ENCODE data around the gene YARS2. TPM values are rescaled to one million over a fixed set of nuclear protein-coding genes. Genes with fewer than 3 reads are reported as not detected.

The YARS2 gene
- total RNA-seq (10 to 100 TPM in 3 of 5 donors, under 1 TPM in 2; 0.58 to 22.6 (median 10.7) TPM), polyA plus RNA-seq (10 to 100 TPM in 2 of 3 donors, 1 to 10 TPM in 1; 8.6 to 17.9 (median 13.4) TPM)
- long read RNA-seq, donor 1, partial matches to known transcripts = 0 of 4 reads
- long read RNA-seq, donor 1, other reads (novel, unspliced or antisense) = 0 of 4 reads
- long read RNA-seq, donor 2, partial matches to known transcripts = 0 of 3 reads
- long read RNA-seq, donor 2, other reads (novel, unspliced or antisense) = 0 of 3 reads
- long read RNA-seq, donor 3, transcript YARS2-201 (5 exons, 2,122 nt) = major isoform, 7 of 12 reads
- long read RNA-seq, donor 3, partial matches to known transcripts = 5 of 12 reads
- long read RNA-seq, donor 3, other reads (novel, unspliced or antisense) = 0 of 12 reads
- long read RNA-seq, donor 4 = 0 reads
- long read RNA-seq, donor 5, transcript YARS2-201 (5 exons, 2,122 nt) = major isoform, 10 of 10 reads
- long read RNA-seq, donor 5, partial matches to known transcripts = 0 of 10 reads
- long read RNA-seq, donor 5, other reads (novel, unspliced or antisense) = 0 of 10 reads
- long read RNA-seq, donor 6, transcript YARS2-201 (5 exons, 2,122 nt) = major isoform, 24 of 24 reads
- long read RNA-seq, donor 6, partial matches to known transcripts = 0 of 24 reads
- long read RNA-seq, donor 6, other reads (novel, unspliced or antisense) = 0 of 24 reads
- long read RNA-seq, donor 7, transcript YARS2-201 (5 exons, 2,122 nt) = major isoform, 5 of 34 reads
- long read RNA-seq, donor 7, partial matches to known transcripts = 29 of 34 reads
- long read RNA-seq, donor 7, other reads (novel, unspliced or antisense) = 0 of 34 reads
- long read RNA-seq, donor 8, transcript YARS2-201 (5 exons, 2,122 nt) = major isoform, 6 of 6 reads
- long read RNA-seq, donor 8, partial matches to known transcripts = 0 of 6 reads
- long read RNA-seq, donor 8, other reads (novel, unspliced or antisense) = 0 of 6 reads
- long read RNA-seq, donor 9, transcript YARS2-201 (5 exons, 2,122 nt) = major isoform, 5 of 5 reads
- long read RNA-seq, donor 9, partial matches to known transcripts = 0 of 5 reads
- long read RNA-seq, donor 9, other reads (novel, unspliced or antisense) = 0 of 5 reads
- long read RNA-seq, donor 10, partial matches to known transcripts = 0 of 1 reads
- long read RNA-seq, donor 10, other reads (novel, unspliced or antisense) = 0 of 1 reads

DNA sequence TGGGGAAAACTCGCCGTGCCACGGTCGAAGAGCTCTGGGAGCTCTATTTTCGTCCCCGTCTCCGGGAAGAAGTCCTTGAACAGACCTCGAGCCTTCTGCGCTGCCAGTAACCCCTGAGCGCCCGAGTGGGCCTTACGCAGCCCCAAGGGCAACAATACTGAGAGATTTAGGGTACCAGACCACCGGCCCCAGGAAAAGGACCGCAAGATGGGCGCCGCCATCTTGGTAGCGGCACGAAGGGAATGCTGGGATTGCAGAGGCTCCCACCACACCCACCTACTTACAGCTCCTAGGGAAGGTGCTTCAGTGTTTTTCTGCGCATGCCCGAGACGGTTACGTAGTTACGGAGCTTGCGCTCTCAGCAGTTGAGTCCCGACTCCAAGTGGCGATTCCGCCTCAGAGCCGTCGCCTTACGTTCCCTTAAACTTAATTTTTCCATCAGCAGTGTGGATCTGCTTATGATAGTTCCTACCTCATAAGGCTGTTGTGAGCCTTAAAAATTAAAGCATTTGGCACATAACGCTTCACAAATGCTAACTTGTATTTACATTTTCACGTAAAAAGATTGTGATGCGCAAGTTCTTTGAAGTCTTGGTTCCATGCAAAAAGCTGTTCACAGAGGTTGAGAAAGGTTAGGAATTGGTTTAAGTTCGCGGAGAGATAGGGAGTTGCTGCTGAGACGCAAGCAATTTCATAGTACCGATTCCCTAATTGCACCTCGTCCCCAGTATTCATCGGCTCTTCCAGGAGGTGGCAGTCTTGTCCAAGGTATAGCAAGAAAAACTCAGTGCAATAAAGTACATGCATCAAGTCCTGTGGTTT, at the start of gene YARS2:
Gene YARS2 (minus strand): TSS at position 244 of the 822 bp plus-strand sequence. CDS start 23 bp downstream, at position 221.
- peak; percentile 97 to 99 for DNase-seq
- Histone ChIP-seq H3K36me3 (peaks cover 16 to 31% (median 27%) of the 10 kb centered on the region in 4 donors), H3K4me1 (peaks cover 11 to 28% (median 20%) of the 10 kb centered on the region in 4 donors), H3K27me3 (no peaks in the 10 kb centered on the region), H3K27ac (peak within 1 kb of the TSS; percentile 71 to 94 (median 87)), H3K4me3 (peak within 1 kb of the TSS; percentile 79 to 98 (median 90)), H3K9me3 (no peaks in the 10 kb centered on the region)
- TF ChIP-seq POLR2AphosphoS5 (IDR thresholded peaks at IDR 0.05) (peak; percentile 79 to 94 (median 80)), POLR2A (IDR thresholded peaks at IDR 0.05) (peak in 1 of 4 donors; percentile 12), EP300 (IDR thresholded peaks at IDR 0.05) (no peak)
- TF ChIP-seq, protein P1, sequence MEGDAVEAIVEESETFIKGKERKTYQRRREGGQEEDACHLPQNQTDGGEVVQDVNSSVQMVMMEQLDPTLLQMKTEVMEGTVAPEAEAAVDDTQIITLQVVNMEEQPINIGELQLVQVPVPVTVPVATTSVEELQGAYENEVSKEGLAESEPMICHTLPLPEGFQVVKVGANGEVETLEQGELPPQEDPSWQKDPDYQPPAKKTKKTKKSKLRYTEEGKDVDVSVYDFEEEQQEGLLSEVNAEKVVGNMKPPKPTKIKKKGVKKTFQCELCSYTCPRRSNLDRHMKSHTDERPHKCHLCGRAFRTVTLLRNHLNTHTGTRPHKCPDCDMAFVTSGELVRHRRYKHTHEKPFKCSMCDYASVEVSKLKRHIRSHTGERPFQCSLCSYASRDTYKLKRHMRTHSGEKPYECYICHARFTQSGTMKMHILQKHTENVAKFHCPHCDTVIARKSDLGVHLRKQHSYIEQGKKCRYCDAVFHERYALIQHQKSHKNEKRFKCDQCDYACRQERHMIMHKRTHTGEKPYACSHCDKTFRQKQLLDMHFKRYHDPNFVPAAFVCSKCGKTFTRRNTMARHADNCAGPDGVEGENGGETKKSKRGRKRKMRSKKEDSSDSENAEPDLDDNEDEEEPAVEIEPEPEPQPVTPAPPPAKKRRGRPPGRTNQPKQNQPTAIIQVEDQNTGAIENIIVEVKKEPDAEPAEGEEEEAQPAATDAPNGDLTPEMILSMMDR (IDR thresholded peaks at IDR 0.05) = peak in 5 of 7 experiments; percentile 59 to 90 (median 82)
- intact Hi-C loops (cut with DNase I; ENCODE audit: low total_unique reads) = loop anchor here (5.0 to 10.0 kb wide), 2 partner anchors 169 to 1261 kb away; no protein-coding TSS in a partner anchor
- WGBS, 5 donors = 0 to 1% (median 0%) methylated on average over 24 to 39 of the region's 39 CpGs

DNA sequence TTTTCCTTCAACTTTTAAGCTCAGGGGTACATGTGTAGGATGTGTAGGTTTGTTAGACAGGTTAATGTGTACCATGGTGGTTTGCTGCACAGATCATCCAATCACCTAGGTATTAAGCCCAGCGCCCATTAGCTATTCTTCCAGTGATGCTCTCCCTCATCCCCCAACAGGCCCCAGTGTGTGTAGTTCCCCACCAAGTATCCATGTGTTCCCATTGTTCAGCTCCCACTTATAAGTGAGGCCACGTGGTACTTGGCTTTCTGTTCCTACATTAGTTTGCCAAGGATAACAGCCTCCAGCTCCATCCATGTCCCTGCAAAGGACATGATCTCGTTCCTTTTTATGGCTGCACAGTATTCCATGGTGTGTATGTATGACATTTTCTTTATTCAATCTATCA, 48.6 kb upstream of the YARS2 start:
- TF ChIP-seq, protein P1 (IDR thresholded peaks at IDR 0.05) = no peak
- TF ChIP-seq POLR2A (IDR thresholded peaks at IDR 0.05) (no peak), POLR2AphosphoS5 (IDR thresholded peaks at IDR 0.05) (no peak)
- Histone ChIP-seq H3K27ac (no peak overlapping the region), H3K9me3 (no peaks in the 10 kb centered on the region), H3K36me3 (peaks cover 0 to 8% (median 4%) of the 10 kb centered on the region in 4 donors), H3K4me3 (no peak overlapping the region), H3K27me3 (no peaks in the 10 kb centered on the region), H3K4me1 (no peaks in the 10 kb centered on the region)
- intact Hi-C loops (cut with DNase I; ENCODE audit: low total_unique reads) = no loop called here
- WGBS, 5 donors = 71 to 95% (median 85%) methylated on average over 3 of the region's 3 CpGs
- DNase-seq = no peak

DNA sequence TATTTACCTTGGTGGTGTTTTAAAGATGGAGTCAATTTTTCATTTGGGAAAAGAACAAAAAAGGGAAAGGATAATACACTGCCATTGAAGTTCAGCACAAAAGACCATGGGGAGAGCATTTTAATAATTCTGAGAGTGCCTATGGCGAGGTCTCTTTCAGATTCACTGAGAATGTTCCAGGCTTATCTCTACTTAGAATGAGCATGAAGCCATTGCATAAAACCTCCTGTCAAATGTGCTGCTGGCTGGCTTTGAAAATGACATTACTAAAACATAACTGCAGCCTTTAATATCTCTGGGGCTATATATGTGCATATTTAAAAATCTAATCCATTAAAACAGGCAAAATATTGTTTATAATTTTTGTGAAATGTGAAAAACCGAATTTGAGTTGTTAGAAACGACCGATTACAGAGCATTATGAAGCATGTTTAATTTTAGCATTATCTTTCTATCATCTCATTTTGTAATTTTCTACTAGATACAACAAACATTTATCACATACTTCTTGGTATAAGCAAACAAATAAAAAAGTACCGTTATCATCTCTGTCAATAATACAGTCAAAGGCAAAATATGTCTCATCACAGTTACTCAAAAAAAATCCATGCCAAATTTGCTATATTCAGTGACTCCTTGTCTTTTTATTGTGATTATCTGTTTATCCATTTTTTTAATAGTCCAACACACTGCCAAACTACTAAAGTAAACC, 45.7 kb upstream of the YARS2 start:
- peaks cover 0 to 8% (median 4%) of the 10 kb centered on the region in 4 donors for H3K36me3 ChIP-seq
- intact Hi-C loops (cut with DNase I; ENCODE audit: low total_unique reads) = no loop called here
- H3K4me1 ChIP-seq = no peaks in the 10 kb centered on the region
- 77 to 89% (median 84%) methylated on average over 5 of the region's 5 CpGs for WGBS, 5 donors
- TF ChIP-seq EP300 (IDR thresholded peaks at IDR 0.05) (no peak), POLR2AphosphoS5 (IDR thresholded peaks at IDR 0.05) (no peak), POLR2A (IDR thresholded peaks at IDR 0.05) (no peak)
- TF ChIP-seq, protein P1 (IDR thresholded peaks at IDR 0.05) = no peak
- H3K4me3 ChIP-seq = no peak overlapping the region
- no peaks in the 10 kb centered on the region for H3K27me3 ChIP-seq
- H3K27ac ChIP-seq = no peak overlapping the region
- DNase-seq = no peak
- H3K9me3 ChIP-seq = no peaks in the 10 kb centered on the region
